K562 (cell line): Measurements from ENCODE around the gene ATF7IP. TPM values are rescaled to one million over a fixed set of nuclear protein-coding genes. Genes with fewer than 3 reads are reported as not detected.

Experiments
- ATAC-seq: fragments of 200-7000 bp; cut with Tn5 transposase; 3 replicates; pipeline ENCODE4 v1.9.1; 2020; ENCODE audit warnings: moderate library complexity
- BruUV-seq: library from RNA; stranded (reverse); fragments of 400-500 nt; replicated peaks from 2 replicates; lab custom pipeline; 2021; lab: Mats Ljungman, UMichigan
- CTCF ChIA-PET: fragments of 300-600 bp; formaldehyde crosslinking; extraction: SDS; loops from one replicate; lab custom pipeline; 2021; ENCODE audit warnings: low intra/inter-chr PET ratio; lab: Yijun Ruan, JAX
- POLR2A ChIA-PET: fragments of 300-600, 350-650 bp; sonication (Branson Sonifier 250); formaldehyde crosslinking; extraction: SDS; loops from one replicate; lab custom pipeline; 2021; ENCODE audit warnings: antibody characterized with exemption, inconsistent platforms; lab: Yijun Ruan, JAX
- DNase-seq, 4 experiments: peaks; one replicate each; pipeline versions ENCODE4 v3.0.0 to v3.0.0-alpha.2; 2011 to 2018; ENCODE audit warnings: low spot score in 3 of 4, mixed read lengths in 3 of 4; ENCODE audit errors: extremely low read depth in 1 of 4
- FAIRE-seq: peaks from 2 replicates; lab custom pipeline; 2011; peaks lifted over from hg19 to GRCh38; lab: Jason Lieb, UNC
- H2AFZ ChIP-seq: 2 replicates; pipeline ENCODE4 v1.6.0; 2011; ENCODE audit warnings: low read depth, low read length, control low read depth, inconsistent platforms
- H3K27ac ChIP-seq: fragments of 200-600 bp; 3 replicates; pipeline ENCODE4 v1.8.0; 2011; ENCODE audit warnings: low read depth, mild to moderate bottlenecking, control low read depth, inconsistent platforms, low read length, moderate library complexity, mixed read lengths; ENCODE audit errors: extremely low read depth
- H3K27me3 ChIP-seq, 2 experiments: fragments of 300-600 bp in 1 of 2; 2 replicates in 1 of 2; 3 replicates in 1 of 2; pipeline versions ENCODE4 v1.6.0 to v1.8.0; 2011; ENCODE audit warnings: inconsistent platforms in 2 of 2, low read length in 2 of 2, mild to moderate bottlenecking in 1 of 2, mixed read lengths in 1 of 2, moderate library complexity in 1 of 2; ENCODE audit not compliant: control insufficient read depth in 2 of 2, insufficient read depth in 2 of 2
- H3K36me3 ChIP-seq: fragments of 300-600 bp; 3 replicates; pipeline ENCODE4 v1.8.0; 2011; ENCODE audit warnings: mild to moderate bottlenecking, low read length, inconsistent platforms; ENCODE audit not compliant: control insufficient read depth, insufficient read depth
- H3K4me1 ChIP-seq, 2 experiments: fragments of 200-600 bp in 1 of 2; replicated peaks in 1 of 2; 2 replicates in 1 of 2; 3 replicates in 1 of 2; pipeline versions ENCODE4 v1.5.1 to v1.8.0; 2011; ENCODE audit warnings: inconsistent platforms in 2 of 2, low read length in 2 of 2, mild to moderate bottlenecking in 1 of 2, mixed read lengths in 1 of 2, moderate library complexity in 1 of 2; ENCODE audit not compliant: control insufficient read depth in 2 of 2, insufficient read depth in 2 of 2
- H3K4me2 ChIP-seq: 2 replicates; pipeline ENCODE4 v1.6.1; 2011; ENCODE audit warnings: low read length, control low read depth, inconsistent platforms, mixed read lengths; ENCODE audit not compliant: insufficient read depth
- H3K4me3 ChIP-seq: fragments of 200-600 bp; sonication (generic), shearing (Covaris generic); 2 replicates; pipeline ENCODE4 v1.5.1; 2016; ENCODE audit warnings: control low read depth, inconsistent platforms
- H3K79me2 ChIP-seq: fragments of 200-600 bp; 3 replicates; pipeline ENCODE4 v1.8.0; 2011; ENCODE audit warnings: low read length, inconsistent platforms; ENCODE audit not compliant: control insufficient read depth, insufficient read depth
- H3K9ac ChIP-seq, 2 experiments: 2 replicates each; pipeline versions ENCODE4 v1.6.0 to v1.6.1; 2011; ENCODE audit warnings: low read depth in 2 of 2, low read length in 2 of 2, control low read depth in 1 of 2, inconsistent platforms in 1 of 2, mild to moderate bottlenecking in 1 of 2, mixed read lengths in 1 of 2; ENCODE audit not compliant: insufficient read depth in 1 of 2
- H3K9me1 ChIP-seq: one replicate; pipeline ENCODE4 v1.6.0; 2011; ENCODE audit warnings: inconsistent platforms, mild to moderate bottlenecking, low read length, moderate library complexity; ENCODE audit not compliant: control insufficient read depth, insufficient read depth
- H3K9me3 ChIP-seq: replicated peaks from 2 replicates; pipeline ENCODE4 v1.5.1; 2011; ENCODE audit warnings: low read depth, low read length, inconsistent platforms; ENCODE audit not compliant: control insufficient read depth, insufficient read depth
- H4K20me1 ChIP-seq: replicated peaks from 2 replicates; pipeline ENCODE4 v1.6.1; 2011; ENCODE audit warnings: low read length, inconsistent platforms, mixed read lengths; ENCODE audit not compliant: control insufficient read depth, insufficient read depth
- ATF1 ChIP-seq, 2 experiments: fragments of 450-650 bp in 1 of 2; IDR thresholded peaks; 2 replicates each; pipeline ENCODE4 v1.6.1; 2016; ENCODE audit warnings: missing compliant biosample characterization in 1 of 2, missing genetic modification characterization in 1 of 2
- CBFB ChIP-seq: sonication (generic); formaldehyde crosslinking; IDR thresholded peaks from 2 replicates; pipeline ENCODE4 v1.4.0; 2020; ENCODE audit warnings: mild to moderate bottlenecking, missing genetic modification reagents
- CREB3 ChIP-seq: fragments of 450-650 bp; conservative IDR thresholded peaks from 2 replicates; pipeline ENCODE4 v1.6.1; 2016; ENCODE audit warnings: missing genetic modification characterization, low read depth, mild to moderate bottlenecking, missing compliant biosample characterization, moderate library complexity
- GTF2A2 ChIP-seq: IDR thresholded peaks from 2 replicates; pipeline ENCODE4 v1.6.1; 2016; ENCODE audit warnings: mild to moderate bottlenecking, missing genetic modification characterization, missing compliant biosample characterization
- HDAC3 ChIP-seq: fragments of 450-650 bp; IDR thresholded peaks from 2 replicates; pipeline ENCODE4 v1.6.1; 2018; ENCODE audit warnings: borderline replicate concordance, mild to moderate bottlenecking, moderate library complexity; ENCODE audit not compliant: partially characterized antibody
- IRF9 ChIP-seq: fragments of 450-650 bp; IDR thresholded peaks from 2 replicates; pipeline ENCODE4 v1.6.1; 2016; ENCODE audit warnings: missing biosample characterization, missing genetic modification characterization
- JUND ChIP-seq, 2 experiments: IDR thresholded peaks; 2 replicates in 1 of 2; 3 replicates in 1 of 2; pipeline ENCODE4 v1.6.1; 2011; ENCODE audit warnings: borderline replicate concordance in 2 of 2, low read depth in 2 of 2, low read length in 2 of 2, improper control_type of control experiment in 1 of 2, missing biosample characterization in 1 of 2, missing genetic modification characterization in 1 of 2, missing genetic modification reagents in 1 of 2
- NFRKB ChIP-seq: fragments of 450-650 bp; IDR thresholded peaks from 2 replicates; pipeline ENCODE4 v1.6.1; 2016; ENCODE audit warnings: low read depth
- PTTG1 ChIP-seq: fragments of 450-650 bp; IDR thresholded peaks from 2 replicates; pipeline ENCODE4 v1.6.1; 2016; ENCODE audit warnings: low read depth, mild to moderate bottlenecking, missing genetic modification characterization, missing compliant biosample characterization
- TAL1 ChIP-seq: fragments of 450-650 bp; IDR thresholded peaks from 2 replicates; pipeline ENCODE4 v1.6.1; 2016; ENCODE audit warnings: mild to moderate bottlenecking
- XRCC5 ChIP-seq: fragments of 200-400 bp; formaldehyde crosslinking; IDR thresholded peaks from 2 replicates; pipeline ENCODE4 v1.6.1; 2017; ENCODE audit warnings: low read depth, mild to moderate bottlenecking, low read length
- YBX1 ChIP-seq: fragments of 450-650 bp; IDR thresholded peaks from 2 replicates; pipeline ENCODE4 v1.7.1; 2016; ENCODE audit warnings: mild to moderate bottlenecking
- ZKSCAN3 ChIP-seq: fragments of 250-450 bp; sonication (Bioruptor Pico); IDR thresholded peaks from 2 replicates; pipeline ENCODE4 v1.4.0; 2020
- ZNF224 ChIP-seq: sonication (generic); formaldehyde crosslinking; IDR thresholded peaks from 2 replicates; pipeline ENCODE4 v1.8.0; 2022; ENCODE audit warnings: mild to moderate bottlenecking, missing genetic modification reagents
- ZNF586 ChIP-seq: fragments of 450-650 bp; formaldehyde crosslinking; conservative IDR thresholded peaks from 2 replicates; pipeline ENCODE4 v1.4.0; 2020; ENCODE audit warnings: mild to moderate bottlenecking, moderate library complexity
- WGBS: fragments of 100-300 bp; shearing (Covaris generic); methylation state at CpG from one replicate; pipeline ENCODE4 v1.1.6; 2016; ENCODE audit warnings: low coverage, mixed read lengths; ENCODE audit not compliant: insufficient coverage; ENCODE audit errors: missing lambda C conversion rate; 5-methylcytosine and 5-hydroxymethylcytosine counted together
- in situ Hi-C: fragments of 300-500 bp; cut with MboI; formaldehyde crosslinking; loops from 4 replicates; pipeline ENCODE4 v1.15.0; 2018; ENCODE audit warnings: inconsistent platforms, mixed read lengths
- intact Hi-C: fragments of 100-400 bp; cut with micrococcal nuclease; formaldehyde crosslinking; loops from 2 replicates; pipeline ENCODE4 v1.14.2; 2022
- polyA plus RNA-seq, 8 experiments: library from polyadenylated mRNA; depleted of rRNA in 4 of 8; stranded (reverse) in 5 of 8; unstranded in 3 of 8; fragments of >200 nt; fragmentation: Nextera tagmentation in 2 of 8; fragmentation: Illumina TruSeq in 1 of 8; extraction: Ambion mirVana in 2 of 8; extraction: Trizol in 1 of 8; gene quantifications; 2 replicates each; pipeline versions ENCODE4 v1.2.1 to v1.2.3, GENCODE V29; 2011 to 2014; ENCODE audit warnings: inconsistent platforms in 1 of 8, missing spikeins in 1 of 8
- total RNA-seq, 7 experiments: library from RNA; depleted of rRNA in 6 of 7; stranded (reverse); fragments of >200 nt in 6 of 7; fragmentation: Illumina TruSeq in 2 of 7; extraction: Trizol in 2 of 7; gene quantifications; 2 replicates each; pipeline versions ENCODE4 v1.2.1 to v1.2.3, GENCODE V29; 2011 to 2021; ENCODE audit warnings: low replicate concordance in 1 of 7
- TF ChIP-seq, protein P1 (sequence below): sonication (generic); formaldehyde crosslinking; IDR thresholded peaks from 2 replicates; pipeline ENCODE4 v1.8.1; 2022; ENCODE audit warnings: missing genetic modification reagents

ATF7IP gene
- total and polyA plus RNA-seq, 9 of the 15 experiments (the other 6 are each of a cell fraction or from before 2014, with no cell fraction given), result 2.8 to 27.1 (median 11.0) TPM

DNA sequence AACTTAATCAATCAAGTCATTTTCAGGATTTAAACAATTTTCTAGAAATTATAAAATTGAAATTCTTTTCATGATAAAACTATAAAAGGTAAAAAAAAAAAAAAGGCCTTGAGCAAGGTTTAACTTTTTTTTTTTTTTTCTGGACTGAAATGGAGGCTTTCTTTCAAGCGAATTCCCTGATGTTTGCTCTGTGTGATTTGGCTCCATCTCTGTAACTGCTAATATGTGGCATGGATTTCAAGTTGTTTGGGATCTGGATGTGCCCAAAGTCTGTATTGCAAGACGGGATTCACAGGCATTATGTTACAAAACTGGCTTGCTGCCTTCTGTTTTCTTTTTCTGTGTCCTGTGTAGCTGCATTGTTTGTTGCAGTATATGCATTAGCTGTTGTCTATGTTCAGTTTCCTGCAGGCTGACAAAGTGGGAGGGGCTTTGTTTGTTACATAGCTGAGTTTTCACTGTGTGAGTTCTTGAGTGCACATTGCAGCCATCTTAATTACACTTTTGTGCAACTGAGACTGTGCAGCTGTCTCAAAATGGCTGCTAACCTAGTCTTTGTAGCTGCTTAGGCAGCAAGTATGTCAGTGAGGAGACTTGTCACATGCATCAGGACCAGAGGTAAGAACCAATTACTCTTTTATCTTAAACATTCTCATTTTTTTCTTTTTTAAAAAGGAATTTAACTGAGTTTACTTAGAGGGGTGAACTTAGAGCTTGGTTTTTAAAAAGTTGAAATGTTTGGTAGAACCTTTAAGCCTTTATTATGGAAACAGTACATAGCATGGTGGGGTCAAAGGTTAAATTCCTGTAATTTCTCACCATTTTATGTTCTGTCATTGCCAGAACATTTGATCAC lies 19.5 kb downstream of the ATF7IP start:
- Histone ChIP-seq H2AFZ (peak overlapping the region; percentile 83), H4K20me1 (no peaks in the 10 kb centered on the region), H3K27me3 (no peaks in the 10 kb centered on the region), H3K27ac (peak overlapping the region; percentile 72), H3K9me3 (peaks cover 4% of the 10 kb centered on the region), H3K9me1 (no peaks in the 10 kb centered on the region), H3K9ac (peak overlapping the region in 1 of 2 experiments; percentile 72; a peak in 2 of 4 replicates), H3K4me3 (peak overlapping the region; percentile 31), H3K36me3 (peaks cover 3% of the 10 kb centered on the region; the same call in 1 of the 3 replicates), H3K79me2 (peaks cover 92% of the 10 kb centered on the region), H3K4me1 (no peaks in the 10 kb centered on the region; a peak in 1 of 5 replicates), H3K4me2 (peak overlapping the region; percentile 75)
- ChIA-PET POLR2A (interaction anchor here (0.6 to 2.0 kb wide), 3 partner anchors 9 to 127 kb away, joined by 3 to 14 read pairs (median 10); no protein-coding TSS in a partner anchor), CTCF (no interaction called here)
- in situ Hi-C loops (no loop called here), intact Hi-C loops (loop anchor here (1.0 kb wide), 2 partner anchors 9 to 128 kb away; no protein-coding TSS in a partner anchor)
- DNase-seq (peak; percentile 33 to 86 (median 52)), FAIRE-seq (peak; percentile 85), ATAC-seq (peak; percentile 93)
- no TSS peak for BruUV-seq
- WGBS, result 0% methylated on average over 2 of the region's 2 CpGs
- TF ChIP-seq PTTG1 (tag) (no peak), ZKSCAN3 (CRISPR knock-in tag) (no peak), ATF1 (CRISPR knock-in tag; IDR thresholded peaks at IDR 0.05) (no peak), ATF1 (tag; IDR thresholded peaks at IDR 0.05) (peak; percentile 70), NFRKB (peak; percentile 97), IRF9 (tag) (no peak), TAL1 (no peak), GTF2A2 (tag) (no peak), YBX1 (no peak), CBFB (CRISPR knock-in tag) (no peak), JUND (IDR thresholded peaks at IDR 0.05; ENCODE audit: borderline replicate concordance, low read depth, low read length) (no peak), JUND (tag; IDR thresholded peaks at IDR 0.05; ENCODE audit: borderline replicate concordance, low read depth, low read length) (peak; percentile 15; the same call in 1 of the 3 replicates), HDAC3 (peak; percentile 50), CREB3 (tag) (0 out of 2 replicates have a peak, but pooled peaks have one; percentile 21), ZNF224 (CRISPR knock-in tag) (no peak), XRCC5 (0 out of 2 replicates have a peak, but pooled peaks have one; percentile 35), ZNF586 (CRISPR knock-in tag) (no peak)
- TF ChIP-seq, protein P1, sequence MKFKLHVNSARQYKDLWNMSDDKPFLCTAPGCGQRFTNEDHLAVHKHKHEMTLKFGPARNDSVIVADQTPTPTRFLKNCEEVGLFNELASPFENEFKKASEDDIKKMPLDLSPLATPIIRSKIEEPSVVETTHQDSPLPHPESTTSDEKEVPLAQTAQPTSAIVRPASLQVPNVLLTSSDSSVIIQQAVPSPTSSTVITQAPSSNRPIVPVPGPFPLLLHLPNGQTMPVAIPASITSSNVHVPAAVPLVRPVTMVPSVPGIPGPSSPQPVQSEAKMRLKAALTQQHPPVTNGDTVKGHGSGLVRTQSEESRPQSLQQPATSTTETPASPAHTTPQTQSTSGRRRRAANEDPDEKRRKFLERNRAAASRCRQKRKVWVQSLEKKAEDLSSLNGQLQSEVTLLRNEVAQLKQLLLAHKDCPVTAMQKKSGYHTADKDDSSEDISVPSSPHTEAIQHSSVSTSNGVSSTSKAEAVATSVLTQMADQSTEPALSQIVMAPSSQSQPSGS (CRISPR knock-in tag), result no peak
